Sigmoid colon (tissue), 7 donors: Measurements from ENCODE around the gene PDE4D. TPM values are rescaled to one million over a fixed set of nuclear protein-coding genes. Genes with fewer than 3 reads are reported as not detected.

Experiments
- DNase-seq: peaks from one replicate; pipeline ENCODE4 v3.0.0-alpha.2; 2019
- H3K27ac ChIP-seq, 4 donors: fragments of 200-600 bp; sonication (generic); one replicate each; pipeline ENCODE4 v1.5.1; 2016 to 2019; ENCODE audit warnings: mild to moderate bottlenecking in 1 of 4
- H3K27me3 ChIP-seq, 3 donors: fragments of 200-600 bp; sonication (generic); one replicate each; pipeline ENCODE4 v1.5.1; 2019; ENCODE audit warnings: mild to moderate bottlenecking in 1 of 3
- H3K36me3 ChIP-seq, 4 donors: fragments of 200-600 bp; sonication (generic); one replicate each; pipeline ENCODE4 v1.5.1; 2016 to 2019
- H3K4me1 ChIP-seq, 4 donors: fragments of 200-600 bp; sonication (generic); one replicate each; pipeline ENCODE4 v1.5.1; 2017 to 2019
- H3K4me3 ChIP-seq, 4 donors: fragments of 200-600 bp; sonication (generic); one replicate each; pipeline ENCODE4 v1.5.1; 2017 to 2019; ENCODE audit warnings: mild to moderate bottlenecking in 2 of 4, moderate library complexity in 1 of 4
- H3K9me3 ChIP-seq, 4 donors: fragments of 200-600 bp in 3 of 4; sonication (generic) in 3 of 4; one replicate each; pipeline versions ENCODE4 v1.5.1 to v1.6.1; 2013 to 2019
- EP300 ChIP-seq, 4 donors: sonication (generic); formaldehyde crosslinking; IDR thresholded peaks; one replicate each; pipeline ENCODE4 v1.6.1; 2017; ENCODE audit warnings: antibody characterized with exemption in 4 of 4
- POLR2A ChIP-seq, 2 donors: fragments of 450-650 bp; IDR thresholded peaks; one replicate each; pipeline ENCODE4 v1.6.1; 2016; ENCODE audit warnings: antibody characterized with exemption in 2 of 2, mild to moderate bottlenecking in 2 of 2, moderate library complexity in 2 of 2
- POLR2AphosphoS5 ChIP-seq, 4 donors: sonication (generic); formaldehyde crosslinking; IDR thresholded peaks; one replicate each; pipeline ENCODE4 v1.6.1; 2017; ENCODE audit warnings: antibody characterized with exemption in 4 of 4
- WGBS, 2 donors: extraction: QIAGEN DNeasy Blood & Tissue Kit; methylation state at CpG; one replicate each; pipeline ENCODE4 v1.1.7; 2013; 5-methylcytosine and 5-hydroxymethylcytosine counted together
- intact Hi-C: fragments of 100-400 bp; cut with DNase I; formaldehyde crosslinking; loops from one replicate; pipeline ENCODE4 v1.15.1; 2023
- polyA plus RNA-seq, 3 donors: library from polyadenylated mRNA; stranded (reverse); fragments of 200-250 nt; gene quantifications; one replicate each; pipeline ENCODE4 v1.2.3, GENCODE V29; 2013
- total RNA-seq, 4 donors: library from RNA; depleted of rRNA; stranded (reverse); fragments of >200 nt; gene quantifications; one replicate each; pipeline ENCODE4 v1.1.0, GENCODE V29; 2016
- TF ChIP-seq, protein P1 (sequence below), 4 experiments: fragments of 450-650 bp in 3 of 4; fragments of 200-600 bp in 1 of 4; IDR thresholded peaks; one replicate each; pipeline ENCODE4 v1.5.1; 2016 to 2019; ENCODE audit warnings: antibody characterized with exemption in 4 of 4, mild to moderate bottlenecking in 3 of 4, moderate library complexity in 2 of 4
- donor health status: healthy with polysubstance abuse.
- donor health status: Bipolar disorder and iron deficiency.
- donor health status: healthy.

PDE4D gene
- total and polyA plus RNA-seq, 7 donors, result 6.0 to 289 (median 169) TPM

DNA sequence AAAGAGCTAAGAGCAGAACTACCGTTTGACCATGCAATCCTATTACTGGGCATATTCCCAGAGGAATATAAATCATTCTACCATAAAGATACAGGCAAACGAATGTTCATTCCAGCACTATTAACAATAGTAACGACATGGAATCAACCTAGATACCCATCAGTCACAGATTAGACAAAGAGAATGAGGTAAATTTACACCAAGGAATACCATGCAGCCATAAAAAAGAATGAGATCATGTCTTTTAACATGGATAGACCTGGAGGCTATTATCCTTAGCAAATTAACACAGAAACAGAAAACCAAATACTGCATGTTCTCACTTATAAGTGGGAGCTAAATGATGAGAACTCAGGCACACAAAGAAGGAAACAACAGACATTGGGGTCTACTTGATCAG lies 641.9 kb downstream of the PDE4D start:
- H3K27ac ChIP-seq, result peak overlapping the region in 3 of 4 donors; percentile 68 to 90 (median 90)
- peaks cover 0 to 72% (median 48%) of the 10 kb centered on the region in 4 donors for H3K4me1 ChIP-seq
- no peak overlapping the region for H3K4me3 ChIP-seq
- no peaks in the 10 kb centered on the region for H3K9me3 ChIP-seq
- intact Hi-C loops, result no loop called here
- no peaks in the 10 kb centered on the region for H3K36me3 ChIP-seq
- no peak for DNase-seq
- no peak for TF ChIP-seq POLR2AphosphoS5 (IDR thresholded peaks at IDR 0.05)
- TF ChIP-seq POLR2A (IDR thresholded peaks at IDR 0.05), result no peak
- TF ChIP-seq, protein P1, sequence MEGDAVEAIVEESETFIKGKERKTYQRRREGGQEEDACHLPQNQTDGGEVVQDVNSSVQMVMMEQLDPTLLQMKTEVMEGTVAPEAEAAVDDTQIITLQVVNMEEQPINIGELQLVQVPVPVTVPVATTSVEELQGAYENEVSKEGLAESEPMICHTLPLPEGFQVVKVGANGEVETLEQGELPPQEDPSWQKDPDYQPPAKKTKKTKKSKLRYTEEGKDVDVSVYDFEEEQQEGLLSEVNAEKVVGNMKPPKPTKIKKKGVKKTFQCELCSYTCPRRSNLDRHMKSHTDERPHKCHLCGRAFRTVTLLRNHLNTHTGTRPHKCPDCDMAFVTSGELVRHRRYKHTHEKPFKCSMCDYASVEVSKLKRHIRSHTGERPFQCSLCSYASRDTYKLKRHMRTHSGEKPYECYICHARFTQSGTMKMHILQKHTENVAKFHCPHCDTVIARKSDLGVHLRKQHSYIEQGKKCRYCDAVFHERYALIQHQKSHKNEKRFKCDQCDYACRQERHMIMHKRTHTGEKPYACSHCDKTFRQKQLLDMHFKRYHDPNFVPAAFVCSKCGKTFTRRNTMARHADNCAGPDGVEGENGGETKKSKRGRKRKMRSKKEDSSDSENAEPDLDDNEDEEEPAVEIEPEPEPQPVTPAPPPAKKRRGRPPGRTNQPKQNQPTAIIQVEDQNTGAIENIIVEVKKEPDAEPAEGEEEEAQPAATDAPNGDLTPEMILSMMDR (IDR thresholded peaks at IDR 0.05), result no peak
- TF ChIP-seq EP300 (IDR thresholded peaks at IDR 0.05), result no peak
- WGBS, 2 donors, result 75 to 76% methylated on average over 3 of the region's 3 CpGs
- H3K27me3 ChIP-seq, result no peaks in the 10 kb centered on the region

DNA sequence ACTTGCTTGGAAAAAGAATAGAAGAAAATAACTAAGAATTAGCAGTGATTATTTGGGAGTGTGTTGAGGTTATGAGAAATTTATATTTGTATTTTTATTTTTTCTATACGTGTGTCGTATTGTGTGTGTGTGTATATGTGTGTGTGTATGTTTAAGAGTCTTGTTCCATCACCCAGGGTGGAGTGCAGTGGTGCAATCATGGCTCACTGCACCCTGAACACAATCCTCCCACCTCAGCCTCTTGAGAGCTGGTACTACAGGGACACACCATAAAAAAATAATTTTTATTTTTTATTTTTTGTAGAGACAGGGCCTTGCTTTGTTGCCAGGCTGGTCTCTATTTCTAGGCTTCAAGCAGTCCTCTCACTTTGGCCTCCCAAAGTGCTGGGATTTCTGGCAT lies 643.8 kb downstream of the PDE4D start:
- Histone ChIP-seq H3K36me3 (no peaks in the 10 kb centered on the region), H3K27me3 (no peaks in the 10 kb centered on the region), H3K4me1 (peaks cover 0 to 77% (median 46%) of the 10 kb centered on the region in 4 donors), H3K27ac (peak overlapping the region; percentile 5 to 90 (median 79)), H3K9me3 (no peaks in the 10 kb centered on the region), H3K4me3 (no peak overlapping the region)
- 93 to 94% methylated on average over 2 of the region's 2 CpGs for WGBS, 2 donors
- no peak for DNase-seq
- intact Hi-C loops, result no loop called here
- TF ChIP-seq POLR2AphosphoS5 (IDR thresholded peaks at IDR 0.05) (no peak), POLR2A (IDR thresholded peaks at IDR 0.05) (no peak), EP300 (IDR thresholded peaks at IDR 0.05) (no peak)
- TF ChIP-seq, protein P1 (IDR thresholded peaks at IDR 0.05), result no peak

DNA sequence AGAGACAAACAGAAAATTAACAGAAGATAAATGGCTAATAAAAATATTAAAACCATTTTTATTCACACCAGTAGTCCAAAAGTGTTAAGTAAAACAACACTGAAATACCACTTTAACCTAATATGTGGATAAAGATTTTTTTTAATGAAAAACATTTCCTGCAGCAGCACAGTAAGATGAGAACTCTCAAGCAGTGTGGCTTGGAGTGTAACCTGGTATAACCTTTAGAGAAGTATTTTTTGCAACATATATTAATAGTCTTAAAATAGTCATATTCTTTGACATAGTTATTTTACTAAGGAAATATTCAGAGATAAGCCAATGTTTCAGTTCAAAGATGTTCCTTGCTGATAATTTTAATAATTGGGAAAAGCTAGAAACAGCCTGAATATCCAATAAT lies 644.4 kb downstream of the PDE4D start:
- H3K4me3 ChIP-seq, result no peak overlapping the region
- H3K36me3 ChIP-seq, result no peaks in the 10 kb centered on the region
- peaks cover 0 to 79% (median 46%) of the 10 kb centered on the region in 4 donors for H3K4me1 ChIP-seq
- H3K27me3 ChIP-seq, result no peaks in the 10 kb centered on the region
- TF ChIP-seq POLR2A (IDR thresholded peaks at IDR 0.05) (no peak), EP300 (IDR thresholded peaks at IDR 0.05) (no peak), POLR2AphosphoS5 (IDR thresholded peaks at IDR 0.05) (no peak)
- TF ChIP-seq, protein P1 (IDR thresholded peaks at IDR 0.05), result no peak
- no peaks in the 10 kb centered on the region for H3K9me3 ChIP-seq
- H3K27ac ChIP-seq, result peak overlapping the region in 3 of 4 donors; percentile 68 to 90 (median 90)
- DNase-seq, result no peak
- intact Hi-C loops, result no loop called here

DNA sequence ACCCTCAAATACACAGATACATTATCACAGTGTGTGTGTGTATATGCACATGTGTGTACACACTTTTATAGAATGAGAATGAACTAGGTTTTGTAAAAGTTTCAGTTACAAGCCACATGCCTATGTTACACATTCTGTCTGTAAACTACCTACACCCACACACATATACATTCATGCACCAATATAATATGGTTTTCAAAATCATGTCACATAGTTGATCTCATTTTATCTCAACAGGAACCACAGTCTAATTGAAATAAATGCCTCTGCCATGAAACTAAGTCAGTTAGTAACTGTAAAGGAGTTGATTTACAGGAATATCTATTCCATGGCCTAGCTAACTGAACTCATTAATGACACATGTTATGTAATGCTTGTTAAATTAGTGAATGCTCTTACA lies 646.6 kb downstream of the PDE4D start:
- TF ChIP-seq POLR2AphosphoS5 (IDR thresholded peaks at IDR 0.05) (peak in 1 of 4 donors; percentile 19), EP300 (IDR thresholded peaks at IDR 0.05) (no peak)

DNA sequence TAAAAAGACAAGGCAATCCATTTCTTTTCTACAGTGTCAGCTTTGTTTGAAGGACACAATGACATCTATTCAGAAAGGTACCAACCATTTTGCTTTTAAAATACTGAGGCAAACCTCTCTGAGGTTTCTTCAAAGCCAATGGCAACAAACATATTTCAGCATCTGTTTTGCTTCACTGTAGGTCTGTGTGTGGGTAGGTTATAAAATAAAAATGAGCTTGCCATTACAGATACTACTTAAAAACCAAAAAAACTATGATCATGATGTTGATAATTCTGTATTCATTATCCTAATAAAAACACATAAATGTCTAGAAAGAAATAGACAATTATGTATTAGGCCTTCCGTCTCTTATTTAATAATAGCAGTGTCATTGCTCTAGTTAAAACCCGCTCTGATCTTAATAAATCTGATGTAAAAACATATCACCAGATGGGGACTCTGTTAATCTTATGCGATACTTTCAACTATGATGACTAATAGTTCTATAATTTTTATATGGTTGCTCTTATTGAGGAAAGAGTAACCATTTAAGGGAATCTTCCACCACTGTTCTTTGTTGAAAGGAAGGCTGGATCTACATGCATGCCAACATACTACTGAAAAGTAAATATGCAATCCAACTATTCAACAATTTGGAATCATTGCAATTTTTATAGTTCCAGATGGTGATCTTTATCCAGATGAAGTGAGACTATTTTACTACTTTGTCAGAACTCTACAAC lies 647.2 kb downstream of the PDE4D start:
- Histone ChIP-seq H3K27ac (peak overlapping the region; percentile 41 to 90 (median 79)), H3K4me3 (no peak overlapping the region), H3K27me3 (no peaks in the 10 kb centered on the region), H3K9me3 (no peaks in the 10 kb centered on the region), H3K4me1 (peaks cover 0 to 78% (median 40%) of the 10 kb centered on the region in 4 donors), H3K36me3 (no peaks in the 10 kb centered on the region)
- no peak for DNase-seq
- TF ChIP-seq POLR2A (IDR thresholded peaks at IDR 0.05), result no peak
- TF ChIP-seq EP300 (IDR thresholded peaks at IDR 0.05), result peak in 3 of 4 donors; percentile 23 to 52 (median 47)
- TF ChIP-seq, protein P1 (IDR thresholded peaks at IDR 0.05), result no peak
- peak; percentile 10 to 68 (median 55) for TF ChIP-seq POLR2AphosphoS5 (IDR thresholded peaks at IDR 0.05)
- WGBS, 2 donors, result 35 to 47% methylated on average over 3 of the region's 3 CpGs
- intact Hi-C loops, result no loop called here

More for the DNA sequence above, 646.6 kb downstream of the PDE4D start:
- Histone ChIP-seq H3K4me3 (no peak overlapping the region), H3K9me3 (no peaks in the 10 kb centered on the region), H3K4me1 (peaks cover 0 to 73% (median 35%) of the 10 kb centered on the region in 4 donors), H3K27ac (peak overlapping the region; percentile 41 to 90 (median 79)), H3K36me3 (no peaks in the 10 kb centered on the region), H3K27me3 (no peaks in the 10 kb centered on the region)
- no peak for DNase-seq
- intact Hi-C loops, result no loop called here
